ENCODE measurements around the gene MEMO1.
"Not testable (repeated sequence)": the region's sequence is repeated elsewhere in the genome, so short reads cannot be mapped to it uniquely, and the experiment has no call there.

The MEMO1 gene

DNA sequence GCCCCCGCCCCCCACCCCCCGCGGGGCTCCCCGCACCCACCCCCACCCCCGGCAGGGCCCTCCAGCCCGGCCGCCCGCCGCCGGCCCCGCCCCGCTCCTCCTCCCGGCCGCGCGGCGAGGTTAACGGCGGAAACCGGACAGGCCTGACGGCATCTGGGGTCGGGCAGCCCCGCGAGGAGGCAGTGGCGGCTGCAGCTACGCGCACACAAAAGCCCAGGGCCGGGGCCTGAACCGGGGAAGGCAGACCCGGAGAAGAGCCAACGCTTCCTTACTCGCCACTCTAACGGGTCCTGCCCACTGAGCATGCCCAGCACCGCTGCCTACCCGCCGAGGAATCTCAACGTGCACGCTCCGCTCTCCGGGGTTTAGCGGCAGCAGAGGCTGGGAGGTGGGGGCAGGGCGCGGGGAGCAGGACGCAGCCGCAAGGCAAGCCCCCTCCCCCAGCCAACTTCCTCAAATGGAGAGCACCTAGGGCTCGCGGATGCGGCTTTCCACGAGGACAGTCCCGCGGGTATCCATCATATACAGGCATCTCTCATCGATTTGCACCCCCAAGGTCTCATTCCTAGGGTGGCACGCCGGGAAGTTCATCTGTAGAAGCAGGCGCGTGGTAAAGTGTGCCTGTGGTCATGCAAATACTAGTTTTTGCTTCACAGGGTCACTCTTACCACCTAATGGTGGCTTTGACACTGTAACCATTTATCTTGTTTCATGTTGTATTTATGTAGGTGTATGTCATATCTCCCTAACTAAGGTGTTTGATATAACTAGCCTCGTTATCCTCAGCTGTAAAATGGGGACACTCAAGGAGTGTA is at the start of gene MEMO1:
MEMO1 (minus strand) TSS at position 339 of the 815 bp plus-strand sequence. CDS start 761 bp downstream, outside the sequence.
- no peaks in the 10 kb centered on the region for H3K9me3 ChIP-seq (replicated peaks in 1 of 11)
- H4K20me1 ChIP-seq, result peaks cover 33 to 41% (median 40%) of the 10 kb centered on the region in 11 experiments; a peak in 21 of 22 replicates
- H3K4me2 ChIP-seq, result peak within 1 kb of the TSS; percentile 79 to 94 (median 89)

GRCh38 chr2:32060266-32060665 is 49.5 kb upstream of the MEMO1 start:
- Histone ChIP-seq H3K9me3 (replicated peaks in 1 of 11) (no peaks in the 10 kb centered on the region), H3K27me3 (no peaks in the 10 kb centered on the region), H3K27ac (no peak overlapping the region), H3K4me2 (no peak overlapping the region), H3K4me3 (no peak overlapping the region), H3K36me3 (no peaks in the 10 kb centered on the region), H4K20me1 (peaks cover 0 to 11% (median 5%) of the 10 kb centered on the region in 11 experiments; a peak in 8 of 22 replicates), H3K4me1 (peaks cover 15 to 23% (median 18%) of the 10 kb centered on the region in 10 experiments), H3K9ac (no peak overlapping the region)
- TF ChIP-seq Cebpa-rat (IDR thresholded peaks at IDR 0.05), result no peak

More for the DNA sequence above, at the start of gene MEMO1:
- H3K36me3 ChIP-seq, result peaks cover 3 to 20% (median 8%) of the 10 kb centered on the region in 11 experiments; a peak in 15 of 22 replicates
- peak within 1 kb of the TSS; percentile 88 to 100 (median 96) for H3K4me3 ChIP-seq
- H3K4me1 ChIP-seq, result peaks cover 28 to 47% (median 36%) of the 10 kb centered on the region in 10 experiments
- H3K9ac ChIP-seq, result peak within 1 kb of the TSS; percentile 93 to 99 (median 97)
- no peaks in the 10 kb centered on the region for H3K27me3 ChIP-seq
- H3K27ac ChIP-seq, result peak within 1 kb of the TSS; percentile 77 to 99 (median 96)
- no peak for TF ChIP-seq Cebpa-rat (IDR thresholded peaks at IDR 0.05)

- no peaks in the 10 kb centered on the region for H3K27me3 ChIP-seq
- H3K36me3 ChIP-seq, result no peaks in the 10 kb centered on the region
- no peak overlapping the region for H3K4me3 ChIP-seq
- H3K9ac ChIP-seq, result no peak overlapping the region
- H3K4me1 ChIP-seq, result peaks cover 8 to 14% (median 11%) of the 10 kb centered on the region in 10 experiments
- H3K9me3 ChIP-seq (replicated peaks in 1 of 11), result no peaks in the 10 kb centered on the region
- TF ChIP-seq Cebpa-rat (IDR thresholded peaks at IDR 0.05), result no peak
- H4K20me1 ChIP-seq, result no peaks in the 10 kb centered on the region
- no peak overlapping the region for H3K4me2 ChIP-seq
- no peak overlapping the region for H3K27ac ChIP-seq
These were observed 47.3 kb upstream of the MEMO1 start for GRCh38 chr2:32058130-32058529.

- H3K4me2 ChIP-seq; H3K27me3 ChIP-seq; H3K36me3 ChIP-seq; H3K9ac ChIP-seq; H3K4me3 ChIP-seq; H3K9me3 ChIP-seq (replicated peaks in 1 of 11); H3K4me1 ChIP-seq; H3K27ac ChIP-seq; H4K20me1 ChIP-seq: not testable (repeated sequence)
These were observed 43.8 kb upstream of the MEMO1 start for GRCh38 chr2:32054583-32054982.

- Histone ChIP-seq H3K27ac (no peak overlapping the region), H4K20me1 (no peaks in the 10 kb centered on the region), H3K27me3 (no peaks in the 10 kb centered on the region)
These were observed 41.1 kb upstream of the MEMO1 start for GRCh38 chr2:32051836-32052439.

DNA sequence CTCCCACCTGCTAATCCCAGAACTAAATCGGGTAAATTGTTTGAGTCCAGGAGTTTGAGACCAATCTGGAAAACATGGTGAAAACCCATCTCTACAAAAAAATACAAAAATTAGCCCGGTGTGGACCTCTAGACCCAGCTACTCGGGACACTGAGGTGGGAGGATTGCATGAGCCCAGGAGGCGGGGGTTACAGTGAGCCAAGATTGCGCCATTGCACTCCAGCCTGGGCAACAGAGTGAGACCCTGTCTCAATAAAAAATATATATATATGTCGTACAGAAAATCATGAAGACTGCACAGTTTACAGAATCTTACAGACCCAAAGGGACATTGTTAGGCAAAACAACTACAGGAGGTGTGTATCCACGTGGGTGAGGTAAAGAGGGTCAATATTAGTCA is 32.8 kb upstream of the MEMO1 start:
- Histone ChIP-seq H3K27ac (no peak overlapping the region), H3K9ac (no peak overlapping the region), H3K36me3 (no peaks in the 10 kb centered on the region), H3K4me3 (no peak overlapping the region), H3K4me2 (no peak overlapping the region), H4K20me1 (no peaks in the 10 kb centered on the region), H3K4me1 (peaks cover 6 to 14% (median 9%) of the 10 kb centered on the region in 10 experiments), H3K9me3 (replicated peaks in 1 of 11) (no peaks in the 10 kb centered on the region), H3K27me3 (no peaks in the 10 kb centered on the region)
- no peak for TF ChIP-seq Cebpa-rat (IDR thresholded peaks at IDR 0.05)

More at GRCh38 chr2:32051836-32052439, 41.1 kb upstream of the MEMO1 start:
- no peak for TF ChIP-seq Cebpa-rat (IDR thresholded peaks at IDR 0.05)
- H3K9me3 ChIP-seq (replicated peaks in 1 of 11), result no peaks in the 10 kb centered on the region
- no peaks in the 10 kb centered on the region for H3K36me3 ChIP-seq
- H3K4me1 ChIP-seq, result no peaks in the 10 kb centered on the region
- no peak overlapping the region for H3K4me3 ChIP-seq
- H3K9ac ChIP-seq, result no peak overlapping the region
- no peak overlapping the region for H3K4me2 ChIP-seq

DNA sequence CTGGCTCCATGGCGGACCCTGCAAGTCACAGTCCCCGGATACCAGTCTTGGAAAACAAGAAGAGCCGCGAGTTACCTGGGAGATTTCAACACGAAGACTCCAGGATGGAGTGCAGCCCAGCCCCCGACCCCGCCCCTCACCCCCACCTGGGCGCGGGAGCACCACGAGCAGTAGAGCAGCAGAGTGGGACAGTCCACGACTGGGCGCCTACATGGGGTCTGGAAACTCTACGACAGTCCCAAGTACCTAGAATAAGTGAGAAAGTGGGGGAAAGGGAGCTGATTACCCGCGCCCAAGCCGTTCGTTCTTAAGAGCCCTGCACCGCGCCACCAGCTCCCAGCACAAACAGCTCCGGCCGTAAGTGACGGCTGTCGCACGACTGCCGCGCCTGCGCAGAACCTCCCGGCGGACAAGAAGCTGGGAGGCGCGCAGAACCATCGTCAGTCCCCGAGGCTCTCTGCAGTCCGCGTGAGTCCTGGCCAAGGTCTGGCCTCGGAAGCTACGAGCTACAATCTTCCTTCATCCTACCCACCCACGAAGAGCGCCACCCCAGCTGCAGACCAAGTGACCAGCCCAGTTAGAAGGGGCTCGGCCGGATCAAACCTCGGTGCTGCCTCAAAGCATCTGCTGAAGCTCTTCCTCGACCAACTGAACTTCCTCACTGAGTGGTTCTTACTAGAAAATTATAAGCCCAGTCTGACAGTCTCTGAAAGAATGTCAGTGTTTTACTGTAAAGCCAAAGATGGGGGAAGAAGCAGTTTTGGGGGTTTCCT is 28.8 kb upstream of the MEMO1 start, which contains the start of gene DPY30:
DPY30 (minus strand) TSS at position 359 of the 773 bp plus-strand sequence; CDS start at position 10, 349 bp downstream.
- Histone ChIP-seq H3K9ac (peak within 1 kb of the TSS; percentile 74 to 89 (median 85)), H4K20me1 (peaks cover 0 to under 1% (median 0%) of the 10 kb centered on the region in 11 experiments; a peak in 1 of 22 replicates), H3K4me1 (peaks cover 9 to 19% (median 14%) of the 10 kb centered on the region in 10 experiments), H3K9me3 (replicated peaks in 1 of 11) (no peaks in the 10 kb centered on the region), H3K36me3 (peaks cover 0 to 22% (median 16%) of the 10 kb centered on the region in 11 experiments; a peak in 17 of 22 replicates), H3K27ac (peak within 1 kb of the TSS; percentile 56 to 91 (median 79)), H3K27me3 (no peaks in the 10 kb centered on the region), H3K4me3 (peak within 1 kb of the TSS; percentile 65 to 83 (median 74)), H3K4me2 (peak within 1 kb of the TSS; percentile 80 to 97 (median 87))
- no peak for TF ChIP-seq Cebpa-rat (IDR thresholded peaks at IDR 0.05)

DNA sequence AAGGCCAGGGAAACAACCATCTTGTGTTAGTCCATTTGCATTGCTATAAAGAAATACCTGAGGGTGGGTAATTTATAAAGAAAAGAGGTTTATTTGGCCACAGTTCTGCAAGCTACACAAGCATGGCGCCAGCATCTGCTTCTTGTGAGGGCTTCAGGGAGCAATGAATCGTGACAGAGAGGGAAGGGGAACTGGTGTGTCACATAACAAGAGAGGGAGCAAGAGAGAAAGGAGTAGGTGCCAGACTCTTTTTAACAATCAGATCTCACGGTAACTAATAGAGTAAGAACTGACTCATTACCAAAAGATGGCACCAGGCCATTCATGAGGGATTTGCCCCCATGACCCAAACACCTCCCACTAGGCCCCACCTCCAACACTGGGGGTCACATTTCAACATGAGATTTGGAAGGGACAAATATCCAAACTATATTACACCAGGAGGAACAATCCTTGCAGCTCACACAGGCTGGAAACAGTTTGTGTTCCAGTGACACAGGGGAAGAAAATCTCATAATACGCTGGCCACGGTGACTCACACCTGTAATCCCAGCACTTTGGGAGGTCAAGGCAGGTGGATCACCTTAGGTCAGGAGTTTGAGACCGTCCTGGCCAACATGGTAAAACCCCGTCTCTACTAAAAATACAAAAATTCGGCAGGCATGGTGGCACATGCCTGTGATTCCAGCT is 23.5 kb upstream of the MEMO1 start:
- not testable (repeated sequence) for H3K27me3 ChIP-seq; H3K9me3 ChIP-seq (replicated peaks in 1 of 11); H3K9ac ChIP-seq; H3K4me3 ChIP-seq
- Histone ChIP-seq H3K4me1 (peaks cover 15 to 23% (median 20%) of the 10 kb centered on the region in 10 experiments), H3K27ac (peak overlapping the region in 3 of 11 experiments; percentile 9 to 25 (median 23); a peak in 1 of 22 replicates), H3K4me2 (peak overlapping the region in 10 of 11 experiments; percentile 2 to 40 (median 20); a peak in 12 of 22 replicates), H4K20me1 (peaks cover 0 to 17% (median 0%) of the 10 kb centered on the region in 11 experiments; a peak in 3 of 22 replicates), H3K36me3 (peaks cover 32 to 57% (median 49%) of the 10 kb centered on the region in 11 experiments)

DNA sequence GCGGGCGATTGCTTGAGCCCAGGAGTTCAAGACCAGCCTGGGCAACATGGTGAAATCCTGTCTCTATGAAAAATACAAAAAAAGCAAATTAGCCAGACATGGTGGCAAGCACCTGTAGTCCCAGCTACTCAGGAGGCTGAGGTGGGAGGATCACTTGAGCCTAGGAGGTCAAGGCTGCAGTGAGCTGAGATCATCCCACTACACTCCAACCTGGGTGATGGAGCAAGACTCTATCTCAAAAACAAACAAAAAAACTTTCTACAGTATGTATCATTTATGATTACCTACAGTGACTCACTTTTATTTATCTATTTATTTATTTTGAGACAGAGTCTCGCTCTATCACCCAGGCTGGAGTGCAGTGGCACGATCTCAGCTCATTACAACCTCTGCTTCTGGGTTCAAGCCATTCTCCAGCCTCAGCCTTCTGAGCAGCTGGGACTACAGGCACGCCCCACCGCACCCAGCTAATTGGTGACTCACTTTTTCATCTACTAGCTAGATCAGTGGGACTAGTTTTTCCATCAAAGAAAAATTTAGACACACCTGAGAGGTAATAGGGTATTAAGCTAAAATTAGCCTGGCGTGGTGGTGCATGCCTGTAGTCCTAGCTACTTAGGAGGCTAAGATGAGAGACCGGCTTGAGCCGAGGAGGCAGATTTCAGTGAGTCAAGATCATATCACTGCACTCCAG is 8.1 kb upstream of the MEMO1 start:
- not testable (repeated sequence) for H4K20me1 ChIP-seq; H3K27ac ChIP-seq; H3K9me3 ChIP-seq (replicated peaks in 1 of 11); H3K9ac ChIP-seq; H3K27me3 ChIP-seq; H3K4me2 ChIP-seq; H3K4me1 ChIP-seq; H3K4me3 ChIP-seq
- peaks cover 53 to 84% (median 67%) of the 10 kb centered on the region in 11 experiments for H3K36me3 ChIP-seq
